ENCODE results near the gene DOCK9.
A peak's percentile ranks its signal among the peaks of the same experiment; 100 is the strongest.

DOCK9 gene, protein sequence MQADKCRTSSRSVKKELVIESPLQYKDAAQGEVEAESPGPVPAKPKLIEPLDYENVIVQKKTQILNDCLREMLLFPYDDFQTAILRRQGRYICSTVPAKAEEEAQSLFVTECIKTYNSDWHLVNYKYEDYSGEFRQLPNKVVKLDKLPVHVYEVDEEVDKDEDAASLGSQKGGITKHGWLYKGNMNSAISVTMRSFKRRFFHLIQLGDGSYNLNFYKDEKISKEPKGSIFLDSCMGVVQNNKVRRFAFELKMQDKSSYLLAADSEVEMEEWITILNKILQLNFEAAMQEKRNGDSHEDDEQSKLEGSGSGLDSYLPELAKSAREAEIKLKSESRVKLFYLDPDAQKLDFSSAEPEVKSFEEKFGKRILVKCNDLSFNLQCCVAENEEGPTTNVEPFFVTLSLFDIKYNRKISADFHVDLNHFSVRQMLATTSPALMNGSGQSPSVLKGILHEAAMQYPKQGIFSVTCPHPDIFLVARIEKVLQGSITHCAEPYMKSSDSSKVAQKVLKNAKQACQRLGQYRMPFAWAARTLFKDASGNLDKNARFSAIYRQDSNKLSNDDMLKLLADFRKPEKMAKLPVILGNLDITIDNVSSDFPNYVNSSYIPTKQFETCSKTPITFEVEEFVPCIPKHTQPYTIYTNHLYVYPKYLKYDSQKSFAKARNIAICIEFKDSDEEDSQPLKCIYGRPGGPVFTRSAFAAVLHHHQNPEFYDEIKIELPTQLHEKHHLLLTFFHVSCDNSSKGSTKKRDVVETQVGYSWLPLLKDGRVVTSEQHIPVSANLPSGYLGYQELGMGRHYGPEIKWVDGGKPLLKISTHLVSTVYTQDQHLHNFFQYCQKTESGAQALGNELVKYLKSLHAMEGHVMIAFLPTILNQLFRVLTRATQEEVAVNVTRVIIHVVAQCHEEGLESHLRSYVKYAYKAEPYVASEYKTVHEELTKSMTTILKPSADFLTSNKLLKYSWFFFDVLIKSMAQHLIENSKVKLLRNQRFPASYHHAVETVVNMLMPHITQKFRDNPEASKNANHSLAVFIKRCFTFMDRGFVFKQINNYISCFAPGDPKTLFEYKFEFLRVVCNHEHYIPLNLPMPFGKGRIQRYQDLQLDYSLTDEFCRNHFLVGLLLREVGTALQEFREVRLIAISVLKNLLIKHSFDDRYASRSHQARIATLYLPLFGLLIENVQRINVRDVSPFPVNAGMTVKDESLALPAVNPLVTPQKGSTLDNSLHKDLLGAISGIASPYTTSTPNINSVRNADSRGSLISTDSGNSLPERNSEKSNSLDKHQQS (N-terminal part only)

DNA sequence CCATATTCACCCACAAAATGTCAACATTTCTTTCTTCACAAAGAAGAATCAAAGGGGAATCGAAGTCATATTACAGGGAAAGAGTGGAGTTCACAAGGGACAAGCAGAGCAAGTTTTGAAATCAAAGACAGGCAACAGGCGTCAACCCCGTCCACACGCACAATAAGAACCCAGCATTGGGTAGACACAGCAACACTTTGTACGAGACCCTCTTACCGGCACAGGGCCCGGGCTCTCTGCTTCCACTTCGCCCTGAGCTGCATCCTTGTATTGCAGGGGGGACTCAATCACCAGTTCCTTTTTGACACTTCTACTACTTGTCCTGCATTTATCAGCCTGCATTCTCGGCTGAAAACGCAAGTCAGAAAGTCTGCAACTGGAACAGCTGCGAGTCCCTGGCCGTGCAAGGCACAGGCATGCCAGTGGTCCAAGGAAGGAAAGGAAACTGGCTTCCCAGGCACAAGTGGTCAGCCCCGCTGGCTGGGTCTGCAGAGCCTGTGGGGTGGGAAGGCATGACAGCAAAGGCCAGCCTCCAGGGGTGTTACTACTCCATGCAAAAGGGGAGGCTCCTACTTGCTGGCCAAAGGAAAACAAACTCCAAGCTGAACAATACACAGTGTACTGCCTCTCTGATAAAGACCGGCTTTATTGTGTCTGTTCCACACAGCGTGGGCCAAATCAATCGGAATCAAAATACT lies at the start of gene DOCK9:
Gene DOCK9 (minus strand): TSS at position 497 of the 698 bp plus-strand sequence. CDS start 155 bp downstream, at position 342.
- peak; percentile 66 for DNase-seq (ENCODE audit: low read depth)
- peak within 1 kb of the TSS; percentile 41 for H3K4me3 ChIP-seq (ENCODE audit: control insufficient read depth, low read depth, low read length)
- TF ChIP-seq, protein P1, sequence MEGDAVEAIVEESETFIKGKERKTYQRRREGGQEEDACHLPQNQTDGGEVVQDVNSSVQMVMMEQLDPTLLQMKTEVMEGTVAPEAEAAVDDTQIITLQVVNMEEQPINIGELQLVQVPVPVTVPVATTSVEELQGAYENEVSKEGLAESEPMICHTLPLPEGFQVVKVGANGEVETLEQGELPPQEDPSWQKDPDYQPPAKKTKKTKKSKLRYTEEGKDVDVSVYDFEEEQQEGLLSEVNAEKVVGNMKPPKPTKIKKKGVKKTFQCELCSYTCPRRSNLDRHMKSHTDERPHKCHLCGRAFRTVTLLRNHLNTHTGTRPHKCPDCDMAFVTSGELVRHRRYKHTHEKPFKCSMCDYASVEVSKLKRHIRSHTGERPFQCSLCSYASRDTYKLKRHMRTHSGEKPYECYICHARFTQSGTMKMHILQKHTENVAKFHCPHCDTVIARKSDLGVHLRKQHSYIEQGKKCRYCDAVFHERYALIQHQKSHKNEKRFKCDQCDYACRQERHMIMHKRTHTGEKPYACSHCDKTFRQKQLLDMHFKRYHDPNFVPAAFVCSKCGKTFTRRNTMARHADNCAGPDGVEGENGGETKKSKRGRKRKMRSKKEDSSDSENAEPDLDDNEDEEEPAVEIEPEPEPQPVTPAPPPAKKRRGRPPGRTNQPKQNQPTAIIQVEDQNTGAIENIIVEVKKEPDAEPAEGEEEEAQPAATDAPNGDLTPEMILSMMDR (conservative IDR thresholded peaks at IDR 0.05; ENCODE audit: control insufficient read depth, insufficient read depth, low read depth, low read length), result no peak

DNA sequence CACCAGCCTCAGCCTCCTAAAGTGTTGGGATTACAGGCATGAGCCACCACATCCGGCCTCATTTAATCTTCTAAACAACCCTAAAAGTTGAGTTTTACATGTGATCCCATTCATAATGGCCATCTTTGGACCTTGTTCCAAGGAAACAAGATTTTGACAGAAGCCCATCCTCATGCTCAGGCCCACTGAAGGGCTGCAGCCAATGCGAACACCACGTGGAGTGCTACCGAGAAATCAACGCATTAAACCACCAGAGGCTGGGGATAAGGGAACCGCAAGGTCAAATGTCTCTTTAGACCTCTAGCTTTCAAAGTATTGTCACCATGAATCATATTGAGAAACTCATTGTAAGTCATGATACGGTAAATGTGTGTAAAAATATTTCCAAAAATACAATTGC lies 49.4 kb upstream of the DOCK9 start:
- DNase-seq (ENCODE audit: low read depth), result no peak
- TF ChIP-seq, protein P1 (conservative IDR thresholded peaks at IDR 0.05; ENCODE audit: control insufficient read depth, insufficient read depth, low read depth, low read length), result no peak
- H3K4me3 ChIP-seq (ENCODE audit: control insufficient read depth, low read depth, low read length), result no peak overlapping the region

DNA sequence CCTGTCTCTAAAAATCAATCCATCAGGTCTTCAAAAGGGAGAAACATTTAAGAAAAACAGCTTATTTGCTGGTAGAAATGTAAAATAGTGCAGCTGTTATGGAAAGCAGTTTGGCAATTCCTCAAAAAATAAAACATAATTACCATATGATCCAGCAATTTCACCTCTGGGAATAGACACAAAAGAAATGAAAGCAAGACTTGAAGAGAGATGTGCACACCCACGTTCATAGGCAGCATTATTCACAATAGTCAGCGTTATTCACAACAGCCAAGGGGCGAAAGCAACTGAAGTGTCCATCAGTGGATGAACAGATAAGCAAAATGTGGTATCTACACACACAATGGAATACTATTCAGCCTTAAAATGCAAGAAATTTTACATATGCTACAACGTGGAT lies 45.1 kb upstream of the DOCK9 start:
- TF ChIP-seq, protein P1 (conservative IDR thresholded peaks at IDR 0.05; ENCODE audit: control insufficient read depth, insufficient read depth, low read depth, low read length), result no peak
- no peak for DNase-seq (ENCODE audit: low read depth)
- H3K4me3 ChIP-seq (ENCODE audit: control insufficient read depth, low read depth, low read length), result no peak overlapping the region

DNA sequence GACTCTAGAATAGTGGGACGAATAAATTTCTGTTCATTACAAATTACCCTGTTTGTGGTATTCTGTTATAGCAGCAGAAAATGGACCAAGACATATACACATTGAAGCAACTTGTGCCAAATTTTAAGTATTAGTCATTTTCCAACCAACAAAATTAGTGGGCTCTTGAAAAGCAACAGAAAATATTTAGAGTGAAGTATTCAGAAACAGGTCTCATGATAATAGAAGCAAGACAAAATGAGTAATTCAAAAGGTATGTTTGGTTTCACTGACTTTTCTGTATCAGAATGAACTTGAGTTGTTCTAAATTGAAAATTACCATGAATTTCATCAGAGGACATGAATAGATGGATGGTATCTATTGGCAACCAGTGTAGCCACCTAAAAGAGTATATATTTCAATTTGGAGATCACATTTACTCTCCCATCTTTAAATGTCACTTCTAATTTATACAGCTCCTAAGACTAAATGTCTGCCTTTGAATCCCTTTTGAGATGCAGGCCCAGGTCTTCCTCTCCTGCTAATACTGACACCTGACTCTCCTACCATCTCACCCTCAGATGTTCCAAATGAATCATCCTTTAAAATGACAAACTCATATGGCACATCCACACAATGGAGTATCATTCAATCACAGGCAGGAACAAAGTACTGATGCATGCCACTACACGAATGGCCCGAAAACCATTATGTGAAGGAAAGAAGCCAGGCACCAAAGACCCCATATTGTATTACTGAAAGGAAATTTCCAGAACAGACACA lies 40.7 kb upstream of the DOCK9 start:
- no peak overlapping the region for H3K4me3 ChIP-seq (ENCODE audit: control insufficient read depth, low read depth, low read length)
- TF ChIP-seq, protein P1 (conservative IDR thresholded peaks at IDR 0.05; ENCODE audit: control insufficient read depth, insufficient read depth, low read depth, low read length), result no peak
- peak; percentile 65 for DNase-seq (ENCODE audit: low read depth)

DNA sequence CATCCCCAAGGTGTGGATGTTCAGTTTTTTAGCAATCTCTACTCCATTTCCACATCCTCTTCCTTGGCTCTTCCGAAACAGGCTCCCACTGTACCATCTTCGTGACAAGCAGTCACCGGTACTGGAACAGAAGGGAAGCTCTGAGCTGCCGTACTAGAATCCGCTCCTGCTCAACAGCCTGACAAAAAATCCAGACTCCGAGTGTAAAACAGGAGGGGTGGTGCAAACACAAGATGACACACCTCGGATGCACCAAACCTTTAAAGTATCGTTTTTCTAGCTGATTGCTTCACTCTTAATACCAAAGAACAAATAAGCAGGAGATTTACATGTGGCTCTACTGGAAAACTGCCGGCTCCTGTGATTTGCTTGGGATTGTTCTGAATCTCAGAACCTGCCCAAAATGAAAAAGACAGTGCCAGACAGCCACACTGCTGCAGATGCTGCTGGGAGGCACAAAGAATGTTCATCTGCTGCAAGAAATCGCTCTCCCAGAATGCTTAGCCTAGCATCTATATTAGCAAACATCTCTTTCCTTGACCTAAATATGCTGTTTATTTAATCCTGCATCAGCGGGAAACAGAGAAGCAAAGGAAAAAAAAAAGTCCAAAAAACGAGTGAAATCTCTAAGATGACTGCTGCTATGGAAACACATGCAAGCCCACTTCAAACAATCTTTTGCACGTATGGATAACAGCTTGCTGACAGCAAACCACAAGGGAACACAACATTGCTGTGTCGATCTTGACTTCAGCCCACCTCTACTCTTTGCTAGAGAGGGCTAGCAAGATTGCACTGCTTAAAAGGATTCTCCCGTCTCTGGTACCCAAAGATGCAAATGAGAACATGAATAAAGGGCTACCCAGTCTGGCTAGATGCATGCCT lies 38.0 kb upstream of the DOCK9 start:
- TF ChIP-seq, protein P1 (conservative IDR thresholded peaks at IDR 0.05; ENCODE audit: control insufficient read depth, insufficient read depth, low read depth, low read length), result no peak
- H3K4me3 ChIP-seq (ENCODE audit: control insufficient read depth, low read depth, low read length), result no peak overlapping the region
- peak; percentile 33 for DNase-seq (ENCODE audit: low read depth)

Data from fibroblast of mammary gland (primary cell).